Fibroblast of skin of left quadriceps (primary cell): ENCODE data around the gene KCNQ1OT1.

Source experiments
- DNase-seq, 2 experiments: peaks; one replicate each; pipeline ENCODE4 v3.0.0-alpha.2; 2013; ENCODE audit warnings: low read depth in 2 of 2

KCNQ1OT1 gene

GRCh38 chr11:2721210-2721916 lies 21.6 kb upstream of the KCNQ1OT1 start:
- DNase-seq, result no peak

- no peak for DNase-seq
Observed at GRCh38 chr11:2719831-2720590, 20.2 kb upstream of the KCNQ1OT1 start.

GRCh38 chr11:2718817-2719438 lies 19.1 kb upstream of the KCNQ1OT1 start:
- DNase-seq, result no peak

- no peak for DNase-seq
Observed at GRCh38 chr11:2717561-2718325, 17.9 kb upstream of the KCNQ1OT1 start.

- no peak for DNase-seq
Observed at GRCh38 chr11:2716376-2717095, 16.7 kb upstream of the KCNQ1OT1 start.

- no peak for DNase-seq
Observed at GRCh38 chr11:2715716-2716350, 16.0 kb upstream of the KCNQ1OT1 start.

GRCh38 chr11:2714871-2715270 lies 15.1 kb upstream of the KCNQ1OT1 start:
- no peak for DNase-seq

GRCh38 chr11:2714463-2714800 lies 14.6 kb upstream of the KCNQ1OT1 start:
- DNase-seq, result no peak

- DNase-seq, result peak; percentile 35 to 45
Observed at GRCh38 chr11:2713661-2714462, 14.1 kb upstream of the KCNQ1OT1 start.

GRCh38 chr11:2713094-2713493 lies 13.3 kb upstream of the KCNQ1OT1 start:
- DNase-seq, result no peak

GRCh38 chr11:2711161-2711560 lies 11.4 kb upstream of the KCNQ1OT1 start:
- no peak for DNase-seq

- DNase-seq, result peak in 1 of 2 experiments; percentile 33
Observed at GRCh38 chr11:2709429-2709828, 9.6 kb upstream of the KCNQ1OT1 start.

GRCh38 chr11:2708757-2709281 lies 9.0 kb upstream of the KCNQ1OT1 start:
- peak in 1 of 2 experiments; percentile 33 for DNase-seq

GRCh38 chr11:2708151-2708581 lies 8.4 kb upstream of the KCNQ1OT1 start:
- DNase-seq, result no peak

GRCh38 chr11:2707736-2708135 lies 7.9 kb upstream of the KCNQ1OT1 start:
- no peak for DNase-seq

GRCh38 chr11:2706321-2706720 lies 6.5 kb upstream of the KCNQ1OT1 start:
- no peak for DNase-seq

- no peak for DNase-seq
Observed at GRCh38 chr11:2704896-2705606, 5.3 kb upstream of the KCNQ1OT1 start.

GRCh38 chr11:2704356-2704755 lies 4.6 kb upstream of the KCNQ1OT1 start:
- no peak for DNase-seq
